C4-2B (cell line): ENCODE measurements around the gene SLC17A8.

ENCODE experiments used
- ZFX ChIP-seq: fragments of 450-650 bp; IDR thresholded peaks from 2 replicates; pipeline ENCODE4 v1.6.1; 2017
- TF ChIP-seq, protein P1 (sequence below): fragments of 450-650 bp; conservative IDR thresholded peaks from 2 replicates; pipeline ENCODE4 v1.5.1; 2017; ENCODE audit warnings: mild to moderate bottlenecking

DNA sequence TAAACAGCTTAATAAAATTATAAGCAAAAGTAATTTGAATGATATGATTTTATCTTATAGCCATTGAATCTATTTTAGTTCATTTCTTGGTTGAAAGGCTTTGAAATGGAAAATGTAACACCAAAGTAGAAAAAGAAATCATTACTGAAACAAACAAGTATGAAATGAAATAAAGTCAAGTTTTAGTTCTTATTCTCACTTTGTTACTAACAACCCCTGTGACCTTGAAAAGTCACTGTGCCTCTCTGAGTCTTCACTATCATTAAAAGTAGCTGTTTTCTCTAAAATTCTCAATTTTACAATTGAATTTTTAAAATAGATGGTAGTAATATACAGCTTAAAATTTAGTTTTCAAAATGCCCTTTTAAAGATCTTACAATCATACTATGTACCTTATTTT lies 32.4 kb upstream of the SLC17A8 start:
- TF ChIP-seq, protein P1, sequence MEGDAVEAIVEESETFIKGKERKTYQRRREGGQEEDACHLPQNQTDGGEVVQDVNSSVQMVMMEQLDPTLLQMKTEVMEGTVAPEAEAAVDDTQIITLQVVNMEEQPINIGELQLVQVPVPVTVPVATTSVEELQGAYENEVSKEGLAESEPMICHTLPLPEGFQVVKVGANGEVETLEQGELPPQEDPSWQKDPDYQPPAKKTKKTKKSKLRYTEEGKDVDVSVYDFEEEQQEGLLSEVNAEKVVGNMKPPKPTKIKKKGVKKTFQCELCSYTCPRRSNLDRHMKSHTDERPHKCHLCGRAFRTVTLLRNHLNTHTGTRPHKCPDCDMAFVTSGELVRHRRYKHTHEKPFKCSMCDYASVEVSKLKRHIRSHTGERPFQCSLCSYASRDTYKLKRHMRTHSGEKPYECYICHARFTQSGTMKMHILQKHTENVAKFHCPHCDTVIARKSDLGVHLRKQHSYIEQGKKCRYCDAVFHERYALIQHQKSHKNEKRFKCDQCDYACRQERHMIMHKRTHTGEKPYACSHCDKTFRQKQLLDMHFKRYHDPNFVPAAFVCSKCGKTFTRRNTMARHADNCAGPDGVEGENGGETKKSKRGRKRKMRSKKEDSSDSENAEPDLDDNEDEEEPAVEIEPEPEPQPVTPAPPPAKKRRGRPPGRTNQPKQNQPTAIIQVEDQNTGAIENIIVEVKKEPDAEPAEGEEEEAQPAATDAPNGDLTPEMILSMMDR, result no peak
- TF ChIP-seq ZFX, result no peak
